ENCODE measurements around the gene CDH13.

CDH13 gene

DNA sequence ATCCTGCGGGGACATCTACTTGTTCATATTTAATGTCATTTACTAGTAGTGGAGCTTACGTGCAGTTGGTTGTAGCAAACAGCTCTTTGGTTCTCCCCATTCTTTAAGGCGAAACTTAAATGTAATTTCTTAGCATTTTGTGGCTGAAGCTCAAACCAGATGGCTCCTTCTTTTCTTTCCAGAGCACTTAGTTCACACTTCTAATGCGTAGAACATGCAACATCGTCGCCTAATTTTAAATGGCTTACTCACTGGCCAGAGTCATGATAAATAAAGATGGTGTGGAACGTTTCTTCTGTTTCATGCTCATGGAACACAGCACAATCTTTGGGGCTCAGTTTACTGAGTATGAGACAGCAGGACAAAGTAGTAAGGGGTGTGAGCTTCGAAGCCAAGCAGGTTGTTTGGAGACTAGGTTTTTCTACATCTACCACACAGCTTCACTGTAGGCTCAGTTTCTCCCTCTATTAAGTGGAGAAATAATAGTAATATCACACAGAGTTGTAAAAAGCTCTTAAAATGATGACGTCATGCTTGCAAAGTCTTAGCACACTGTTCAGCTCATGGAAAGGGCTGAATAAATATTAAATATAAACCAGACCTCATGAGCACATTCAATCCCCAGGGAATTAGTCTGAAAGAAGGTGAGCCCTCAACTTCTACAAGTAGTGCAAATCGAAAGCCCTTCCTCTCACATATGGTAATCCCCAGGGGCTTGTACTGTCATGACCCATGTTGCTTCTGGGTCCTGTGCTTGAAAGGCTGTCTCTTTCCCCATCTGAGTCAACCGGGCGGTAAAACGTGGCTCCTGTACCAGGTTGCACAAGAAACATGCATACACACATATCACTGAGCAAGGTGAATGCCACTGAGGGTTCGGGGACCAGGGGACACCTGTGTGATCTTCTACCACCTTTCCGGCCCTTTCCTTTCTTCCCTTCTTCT, 384.3 kb downstream of the CDH13 start:
- DNase-seq, result no peak

DNA sequence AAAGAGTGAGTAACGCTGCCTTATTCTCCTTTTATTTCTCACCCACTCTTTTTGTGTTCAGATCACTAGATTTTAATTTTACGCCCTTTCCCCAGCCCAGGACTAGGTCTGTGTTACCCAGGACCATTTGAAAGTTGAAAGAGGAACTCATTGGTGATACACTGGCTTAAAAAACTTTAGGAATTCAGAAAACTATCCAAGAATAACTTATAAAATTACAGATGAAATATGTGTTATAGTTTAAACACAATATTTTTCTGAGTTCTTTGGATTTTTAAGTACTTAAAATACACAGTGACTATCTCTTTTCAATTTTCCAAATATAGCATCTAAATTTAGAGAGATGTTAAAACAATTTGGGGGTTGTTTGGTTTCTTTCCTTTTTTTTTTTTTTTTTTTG, 385.2 kb downstream of the CDH13 start:
- DNase-seq, result no peak

- no peak for DNase-seq
These were observed 386.3 kb downstream of the CDH13 start for GRCh38 chr16:83013071-83013470.

DNA sequence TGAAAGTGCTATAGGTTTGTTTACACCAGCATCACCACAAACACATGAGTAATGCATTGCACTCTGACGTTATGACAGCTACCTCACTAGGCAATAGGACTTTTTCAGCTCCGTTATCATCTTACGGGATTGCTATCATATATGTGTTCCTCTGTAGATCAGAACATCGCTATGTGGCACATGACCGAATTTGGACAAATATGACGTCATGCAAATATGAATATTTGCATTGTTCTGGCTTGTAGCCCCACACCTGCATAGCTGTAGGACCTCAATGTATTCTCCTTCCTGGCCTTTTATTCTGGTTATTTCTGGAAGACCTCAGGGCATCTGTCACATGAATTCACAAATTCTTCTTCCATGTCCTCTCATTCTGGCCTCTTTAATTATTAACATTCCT, 393.2 kb downstream of the CDH13 start:
- no peak for DNase-seq

- DNase-seq, result no peak
These were observed 394.3 kb downstream of the CDH13 start for GRCh38 chr16:83021045-83021444.

- DNase-seq, result no peak
These were observed 395.0 kb downstream of the CDH13 start for GRCh38 chr16:83021746-83022145.

- DNase-seq, result no peak
These were observed 396.2 kb downstream of the CDH13 start for GRCh38 chr16:83023011-83023410.

DNA sequence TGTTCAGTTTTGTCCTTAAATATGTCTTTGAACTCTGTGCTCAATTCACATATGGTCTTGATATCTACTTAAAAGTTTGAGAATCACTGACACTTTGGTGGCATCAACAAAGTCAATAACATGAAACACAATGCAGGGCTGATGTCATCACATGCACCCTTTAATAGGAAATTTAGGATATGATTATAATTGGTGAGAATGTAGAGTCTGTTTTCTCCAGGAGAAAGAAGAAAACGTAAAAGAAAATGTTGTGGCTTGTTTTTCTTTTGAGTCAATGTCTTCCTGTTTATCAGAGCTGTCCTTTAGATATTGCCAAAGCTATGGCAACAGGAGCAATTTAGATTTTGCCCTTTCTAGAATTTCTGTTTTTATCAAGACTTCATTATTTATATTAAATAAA, 396.9 kb downstream of the CDH13 start:
- DNase-seq, result no peak

DNA sequence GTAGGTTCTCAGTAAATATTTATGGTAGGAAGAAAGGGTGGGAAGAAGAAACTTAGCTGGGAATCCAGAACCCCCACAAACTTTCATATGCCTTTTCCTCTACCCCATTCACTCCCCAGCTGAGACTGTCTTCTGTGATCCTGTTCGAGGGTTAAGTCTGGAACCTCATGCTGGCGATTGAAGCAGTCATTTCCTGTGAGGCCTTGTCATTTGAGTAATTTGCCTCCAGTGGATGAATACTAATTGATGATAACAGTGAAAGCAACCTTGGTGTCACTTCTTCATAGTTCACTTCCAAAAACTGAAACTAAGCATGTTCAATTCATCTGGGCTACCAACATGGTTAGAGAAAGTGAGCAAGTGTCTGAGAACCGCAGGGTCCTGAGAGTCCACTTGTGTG, 401.2 kb downstream of the CDH13 start:
- DNase-seq, result no peak

DNA sequence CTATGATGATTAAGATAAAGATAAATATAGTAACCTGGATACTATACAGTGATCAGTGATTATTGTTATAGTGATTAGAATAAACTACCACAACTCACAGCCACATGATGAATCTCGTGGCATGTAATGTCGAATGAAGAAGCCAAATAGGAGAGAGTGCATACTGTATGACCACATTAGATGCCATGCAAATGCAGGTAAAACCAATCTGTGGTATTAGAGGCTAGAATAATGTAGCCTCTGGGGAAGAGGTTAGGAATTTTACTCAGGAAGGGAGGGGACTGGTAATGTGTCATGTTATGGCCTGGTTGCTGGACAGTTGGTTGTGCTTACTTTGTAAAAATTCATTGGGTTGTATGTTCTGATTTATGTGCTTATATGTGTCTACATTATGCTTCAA, 402.7 kb downstream of the CDH13 start:
- no peak for DNase-seq

GRCh38 chr16:83031524-83031923, 404.8 kb downstream of the CDH13 start:
- DNase-seq, result no peak

- no peak for DNase-seq
These were observed 410.3 kb downstream of the CDH13 start for GRCh38 chr16:83037102-83037501.

GRCh38 chr16:83037884-83038283, 411.1 kb downstream of the CDH13 start:
- DNase-seq, result no peak

DNA sequence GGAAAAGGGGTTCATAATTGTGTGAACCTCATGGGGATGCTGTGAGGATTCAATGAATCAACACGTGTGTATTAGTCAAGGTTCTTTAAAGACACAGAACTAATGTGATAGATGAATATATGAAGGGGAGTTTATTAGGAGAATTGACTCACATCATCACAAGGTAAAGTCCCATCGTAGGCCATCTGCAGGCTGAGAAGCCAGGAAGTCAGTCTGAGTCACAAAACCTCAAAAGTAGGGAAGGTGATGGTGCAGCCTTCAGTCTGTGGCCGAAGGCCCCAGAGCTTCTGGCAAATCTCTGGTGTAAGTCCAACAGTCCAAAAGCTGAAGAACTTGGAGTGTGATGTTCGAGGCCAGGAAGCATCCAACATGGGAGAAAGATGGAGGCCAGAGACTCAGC, 413.4 kb downstream of the CDH13 start:
- DNase-seq, result no peak

DNA sequence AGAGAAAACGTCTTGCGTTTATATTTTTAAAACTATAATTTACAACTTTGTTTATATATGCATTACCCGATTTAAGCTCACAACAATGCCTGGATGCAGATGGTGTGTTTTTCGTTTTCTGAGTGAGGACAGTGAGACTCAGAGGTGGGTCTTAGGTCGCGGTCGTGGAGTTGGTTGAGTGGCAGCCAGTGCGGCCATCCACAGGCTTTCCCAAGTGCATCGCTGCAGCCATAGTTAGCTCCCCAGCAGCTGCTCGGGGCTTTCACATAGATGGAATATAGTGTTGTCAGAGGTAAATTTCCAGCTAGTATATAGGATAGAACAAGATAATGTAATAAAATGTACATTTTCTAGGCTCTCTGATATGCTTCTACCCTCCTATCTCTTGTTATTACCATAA, 417.8 kb downstream of the CDH13 start:
- DNase-seq, result no peak

DNA sequence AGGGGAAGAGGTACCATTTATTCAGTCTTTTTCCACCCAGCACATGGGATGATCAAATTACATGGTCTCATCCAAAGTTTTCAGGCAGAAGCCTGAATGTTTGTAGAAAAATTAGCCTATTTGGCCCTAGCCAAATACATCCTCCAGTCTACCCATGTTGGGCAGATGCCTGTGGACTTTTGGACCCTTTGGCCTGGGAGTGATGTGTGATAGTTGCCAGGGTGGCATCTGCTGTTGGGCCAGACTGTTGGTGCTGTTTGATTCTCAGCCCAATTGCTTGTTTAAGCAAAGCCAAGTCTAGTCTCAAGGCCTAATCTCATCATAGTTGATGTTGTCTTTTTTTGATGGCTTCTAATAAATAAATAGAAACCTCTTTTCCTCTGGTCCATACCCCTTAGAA, 419.0 kb downstream of the CDH13 start:
- no peak for DNase-seq

GRCh38 chr16:83046664-83047063, 419.9 kb downstream of the CDH13 start:
- no peak for DNase-seq

DNA sequence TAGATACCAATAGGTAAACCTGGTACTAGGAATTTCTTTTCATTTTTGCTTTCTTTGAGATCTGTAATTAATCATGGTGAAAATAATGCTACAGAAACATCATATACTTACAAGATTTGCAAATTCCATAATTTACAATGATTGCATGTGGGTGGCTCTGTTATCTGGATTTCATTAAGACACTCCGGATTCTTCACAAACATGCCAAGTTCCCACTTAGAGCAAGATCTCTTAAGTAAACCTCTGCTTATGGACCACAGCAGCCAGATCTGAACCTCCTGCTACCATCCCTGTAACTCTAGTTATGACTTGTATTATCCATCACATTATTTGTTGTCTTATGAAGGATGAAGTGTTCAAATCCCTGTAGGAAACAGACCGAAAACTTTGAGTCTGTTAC, 424.7 kb downstream of the CDH13 start:
- no peak for DNase-seq

DNA sequence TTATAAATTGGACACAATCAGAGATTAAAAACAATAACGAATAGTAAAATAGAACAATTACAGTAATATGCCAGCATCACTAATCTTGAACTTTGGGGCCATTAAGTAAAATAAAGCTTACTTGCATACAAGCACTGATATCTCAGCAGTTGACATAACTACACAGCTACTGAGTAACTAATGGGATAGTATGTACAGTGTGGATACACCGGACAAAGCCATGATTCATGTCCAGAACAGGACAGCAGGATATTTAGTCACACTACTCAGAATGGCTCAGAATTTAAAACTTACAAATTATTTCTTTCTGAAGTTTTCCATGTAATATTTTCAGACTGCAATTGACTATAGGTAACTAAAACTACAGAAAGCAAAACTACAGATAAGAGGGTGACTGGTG, 427.5 kb downstream of the CDH13 start:
- DNase-seq, result no peak

- DNase-seq, result no peak
These were observed 431.6 kb downstream of the CDH13 start for GRCh38 chr16:83058376-83058775.

- DNase-seq, result no peak
These were observed 432.5 kb downstream of the CDH13 start for GRCh38 chr16:83059237-83059636.

- no peak for DNase-seq
These were observed 439.2 kb downstream of the CDH13 start for GRCh38 chr16:83066011-83066410.

- DNase-seq, result no peak
These were observed 440.1 kb downstream of the CDH13 start for GRCh38 chr16:83066881-83067280.

- peak; percentile 47 for DNase-seq
These were observed 441.9 kb downstream of the CDH13 start for GRCh38 chr16:83068686-83069085.
